Measurements from ENCODE around the gene TNS1. TPM values are rescaled to one million over a fixed set of nuclear protein-coding genes. Genes with fewer than 3 reads are reported as not detected.

The TNS1 gene
- total RNA-seq, 1 experiment from 2014 or later, result 0.49 TPM

DNA sequence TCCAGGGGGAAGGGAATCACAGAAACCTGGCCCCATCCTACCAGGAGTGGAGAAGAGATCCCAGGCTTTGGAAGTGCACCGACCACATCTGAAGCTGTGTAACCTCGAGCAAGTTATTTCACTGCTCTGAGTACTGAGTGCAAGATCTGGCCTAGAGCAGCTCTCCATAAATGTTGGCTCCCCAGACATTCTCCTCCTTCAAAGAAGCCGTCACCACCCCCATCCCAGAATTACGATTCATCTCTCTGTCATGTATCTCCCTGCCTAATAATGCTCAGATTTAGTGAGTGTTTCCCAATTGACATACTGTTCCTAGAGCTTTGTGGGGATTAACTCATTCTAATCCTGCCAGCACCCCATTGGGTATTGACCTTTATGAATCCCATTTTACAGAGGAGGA, 51.7 kb downstream of the TNS1 start:
- no peak for ATAC-seq
- TF ChIP-seq TCF7L2 (IDR thresholded peaks at IDR 0.05; ENCODE audit: low read depth, low read length) (no peak), REST (IDR thresholded peaks at IDR 0.05; ENCODE audit: insufficient read depth in 1 of 2, low read depth in 2 of 2, low read length in 1 of 2) (no peak), POLR2AphosphoS5 (IDR thresholded peaks at IDR 0.05; ENCODE audit: low read depth, low read length) (no peak), SIN3A (IDR thresholded peaks at IDR 0.05; ENCODE audit: borderline replicate concordance, insufficient read depth, low read depth, low read length) (no peak)
- TF ChIP-seq, protein P1, sequence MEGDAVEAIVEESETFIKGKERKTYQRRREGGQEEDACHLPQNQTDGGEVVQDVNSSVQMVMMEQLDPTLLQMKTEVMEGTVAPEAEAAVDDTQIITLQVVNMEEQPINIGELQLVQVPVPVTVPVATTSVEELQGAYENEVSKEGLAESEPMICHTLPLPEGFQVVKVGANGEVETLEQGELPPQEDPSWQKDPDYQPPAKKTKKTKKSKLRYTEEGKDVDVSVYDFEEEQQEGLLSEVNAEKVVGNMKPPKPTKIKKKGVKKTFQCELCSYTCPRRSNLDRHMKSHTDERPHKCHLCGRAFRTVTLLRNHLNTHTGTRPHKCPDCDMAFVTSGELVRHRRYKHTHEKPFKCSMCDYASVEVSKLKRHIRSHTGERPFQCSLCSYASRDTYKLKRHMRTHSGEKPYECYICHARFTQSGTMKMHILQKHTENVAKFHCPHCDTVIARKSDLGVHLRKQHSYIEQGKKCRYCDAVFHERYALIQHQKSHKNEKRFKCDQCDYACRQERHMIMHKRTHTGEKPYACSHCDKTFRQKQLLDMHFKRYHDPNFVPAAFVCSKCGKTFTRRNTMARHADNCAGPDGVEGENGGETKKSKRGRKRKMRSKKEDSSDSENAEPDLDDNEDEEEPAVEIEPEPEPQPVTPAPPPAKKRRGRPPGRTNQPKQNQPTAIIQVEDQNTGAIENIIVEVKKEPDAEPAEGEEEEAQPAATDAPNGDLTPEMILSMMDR (IDR thresholded peaks at IDR 0.05), result no peak
- Histone ChIP-seq H3K4me3 (ENCODE audit: low read depth in 2 of 2, low read length in 2 of 2) (no peak overlapping the region), H3K4me1 (ENCODE audit: control insufficient read depth, insufficient read depth, low read length) (no peaks in the 10 kb centered on the region), H3K27ac (ENCODE audit: low read length) (no peak overlapping the region), H3K27me3 (ENCODE audit: control insufficient read depth, insufficient read depth, low read length) (peaks cover 7% of the 10 kb centered on the region; the same call in 1 of the 2 replicates), H3K9me3 (ENCODE audit: control insufficient read depth, insufficient read depth, low read depth, low read length) (no peaks in the 10 kb centered on the region), H3K36me3 (ENCODE audit: control insufficient read depth, insufficient read depth, low read length) (no peaks in the 10 kb centered on the region)
- in situ Hi-C loops (cut with HindIII; ENCODE audit: low pct_unique_long_range_greater_than_20kb, low sequenced_read_pairs), result no loop called here
- intact Hi-C loops (cut with micrococcal nuclease; ENCODE audit: unreplicated experiment), result no loop called here
- DNase-seq (ENCODE audit: low read depth, low spot score), result no peak
- ChIA-PET CTCF (no interaction called here), POLR2A (no interaction called here)
- no TSS peak for BruUV-seq (replicated peaks)

GRCh38 chr2:217950401-217950871, 52.4 kb downstream of the TNS1 start:
- Histone ChIP-seq H3K4me3 (ENCODE audit: low read depth in 2 of 2, low read length in 2 of 2) (no peak overlapping the region), H3K36me3 (ENCODE audit: control insufficient read depth, insufficient read depth, low read length) (no peaks in the 10 kb centered on the region), H3K9me3 (ENCODE audit: control insufficient read depth, insufficient read depth, low read depth, low read length) (no peaks in the 10 kb centered on the region), H3K27me3 (ENCODE audit: control insufficient read depth, insufficient read depth, low read length) (peaks cover 5% of the 10 kb centered on the region; the same call in 1 of the 2 replicates), H3K27ac (ENCODE audit: low read length) (no peak overlapping the region), H3K4me1 (ENCODE audit: control insufficient read depth, insufficient read depth, low read length) (no peaks in the 10 kb centered on the region)
- no TSS peak for BruUV-seq (replicated peaks)
- ChIA-PET POLR2A (no interaction called here), CTCF (no interaction called here)
- no peak for TF ChIP-seq SIN3A (IDR thresholded peaks at IDR 0.05; ENCODE audit: borderline replicate concordance, insufficient read depth, low read depth, low read length)
- TF ChIP-seq, protein P1 (IDR thresholded peaks at IDR 0.05), result no peak
- TF ChIP-seq POLR2AphosphoS5 (IDR thresholded peaks at IDR 0.05; ENCODE audit: low read depth, low read length), result no peak
- TF ChIP-seq REST (IDR thresholded peaks at IDR 0.05; ENCODE audit: insufficient read depth in 1 of 2, low read depth in 2 of 2, low read length in 1 of 2), result no peak
- TF ChIP-seq TCF7L2 (IDR thresholded peaks at IDR 0.05; ENCODE audit: low read depth, low read length), result no peak
- in situ Hi-C loops (cut with HindIII; ENCODE audit: low pct_unique_long_range_greater_than_20kb, low sequenced_read_pairs), result no loop called here
- intact Hi-C loops (cut with micrococcal nuclease; ENCODE audit: unreplicated experiment), result no loop called here
- ATAC-seq (no peak), DNase-seq (ENCODE audit: low read depth, low spot score) (no peak)

Measured in Panc1 (cell line).